ENCODE measurements around the gene GPHN. TPM values are rescaled to one million over a fixed set of nuclear protein-coding genes. Genes with fewer than 3 reads are reported as not detected.

The GPHN gene
- total RNA-seq, 6 donors from 2014 or later = 24.4 to 45.1 (median 31.5) TPM

- 94 to 95% methylated on average over 2 of the region's 2 CpGs for WGBS, 2 donors
- TF ChIP-seq POLR2A (IDR thresholded peaks at IDR 0.05) = no peak
- TF ChIP-seq POLR2AphosphoS5 (IDR thresholded peaks at IDR 0.05) = no peak
- TF ChIP-seq, protein P1, sequence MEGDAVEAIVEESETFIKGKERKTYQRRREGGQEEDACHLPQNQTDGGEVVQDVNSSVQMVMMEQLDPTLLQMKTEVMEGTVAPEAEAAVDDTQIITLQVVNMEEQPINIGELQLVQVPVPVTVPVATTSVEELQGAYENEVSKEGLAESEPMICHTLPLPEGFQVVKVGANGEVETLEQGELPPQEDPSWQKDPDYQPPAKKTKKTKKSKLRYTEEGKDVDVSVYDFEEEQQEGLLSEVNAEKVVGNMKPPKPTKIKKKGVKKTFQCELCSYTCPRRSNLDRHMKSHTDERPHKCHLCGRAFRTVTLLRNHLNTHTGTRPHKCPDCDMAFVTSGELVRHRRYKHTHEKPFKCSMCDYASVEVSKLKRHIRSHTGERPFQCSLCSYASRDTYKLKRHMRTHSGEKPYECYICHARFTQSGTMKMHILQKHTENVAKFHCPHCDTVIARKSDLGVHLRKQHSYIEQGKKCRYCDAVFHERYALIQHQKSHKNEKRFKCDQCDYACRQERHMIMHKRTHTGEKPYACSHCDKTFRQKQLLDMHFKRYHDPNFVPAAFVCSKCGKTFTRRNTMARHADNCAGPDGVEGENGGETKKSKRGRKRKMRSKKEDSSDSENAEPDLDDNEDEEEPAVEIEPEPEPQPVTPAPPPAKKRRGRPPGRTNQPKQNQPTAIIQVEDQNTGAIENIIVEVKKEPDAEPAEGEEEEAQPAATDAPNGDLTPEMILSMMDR (IDR thresholded peaks at IDR 0.05) = no peak
- TF ChIP-seq EP300 (IDR thresholded peaks at IDR 0.05) = no peak
These were observed 98.9 kb downstream of the GPHN start for GRCh38 chr14:66606826-66607225.

GRCh38 chr14:66610154-66610563, 102.2 kb downstream of the GPHN start:
- Histone ChIP-seq H3K27ac (no peak overlapping the region), H3K4me1 (no peaks in the 10 kb centered on the region), H3K9me3 (no peaks in the 10 kb centered on the region), H3K27me3 (no peaks in the 10 kb centered on the region), H3K36me3 (no peaks in the 10 kb centered on the region), H3K4me3 (no peak overlapping the region)
- DNase-seq = no peak
- ATAC-seq (ENCODE audit: low FRiP score in 2 of 2) = no peak
- WGBS, 2 donors = 79 to 82% methylated on average over 4 of the region's 4 CpGs
- TF ChIP-seq POLR2A (IDR thresholded peaks at IDR 0.05) (no peak), POLR2AphosphoS5 (IDR thresholded peaks at IDR 0.05) (no peak), EP300 (IDR thresholded peaks at IDR 0.05) (no peak)
- TF ChIP-seq, protein P1 (IDR thresholded peaks at IDR 0.05) = no peak

More at GRCh38 chr14:66606826-66607225, 98.9 kb downstream of the GPHN start:
- no peaks in the 10 kb centered on the region for H3K27me3 ChIP-seq
- no peaks in the 10 kb centered on the region for H3K36me3 ChIP-seq
- H3K4me1 ChIP-seq = peaks cover 0 to 4% (median 1%) of the 10 kb centered on the region in 4 donors
- H3K27ac ChIP-seq = no peak overlapping the region
- DNase-seq (no peak), ATAC-seq (ENCODE audit: low FRiP score in 2 of 2) (no peak)
- no peak overlapping the region for H3K4me3 ChIP-seq
- H3K9me3 ChIP-seq = no peaks in the 10 kb centered on the region

- DNase-seq (no peak), ATAC-seq (ENCODE audit: low FRiP score in 2 of 2) (no peak)
- Histone ChIP-seq H3K36me3 (no peaks in the 10 kb centered on the region), H3K4me3 (no peak overlapping the region), H3K4me1 (no peaks in the 10 kb centered on the region), H3K9me3 (peaks cover 0 to 17% (median 9%) of the 10 kb centered on the region in 4 donors), H3K27me3 (no peaks in the 10 kb centered on the region), H3K27ac (no peak overlapping the region)
- TF ChIP-seq, protein P1 (IDR thresholded peaks at IDR 0.05) = no peak
- TF ChIP-seq POLR2A (IDR thresholded peaks at IDR 0.05) = no peak
- no peak for TF ChIP-seq EP300 (IDR thresholded peaks at IDR 0.05)
- TF ChIP-seq POLR2AphosphoS5 (IDR thresholded peaks at IDR 0.05) = no peak
- 88 to 95% methylated on average over 2 of the region's 2 CpGs for WGBS, 2 donors
These were observed 105.4 kb downstream of the GPHN start for GRCh38 chr14:66613344-66613743.

GRCh38 chr14:66619952-66620351, 112.0 kb downstream of the GPHN start:
- H3K4me3 ChIP-seq = no peak overlapping the region
- DNase-seq = no peak
- no peaks in the 10 kb centered on the region for H3K36me3 ChIP-seq
- 100% methylated on average over 2 of the region's 2 CpGs for WGBS, 2 donors
- H3K9me3 ChIP-seq = peaks cover 0 to 20% (median 10%) of the 10 kb centered on the region in 4 donors
- H3K27me3 ChIP-seq = no peaks in the 10 kb centered on the region
- TF ChIP-seq, protein P1 (IDR thresholded peaks at IDR 0.05) = no peak
- TF ChIP-seq POLR2AphosphoS5 (IDR thresholded peaks at IDR 0.05) = no peak
- no peak for TF ChIP-seq POLR2A (IDR thresholded peaks at IDR 0.05)
- no peak for TF ChIP-seq EP300 (IDR thresholded peaks at IDR 0.05)
- no peak for ATAC-seq (ENCODE audit: low FRiP score in 2 of 2)
- H3K27ac ChIP-seq = no peak overlapping the region
- H3K4me1 ChIP-seq = peaks cover 0 to 5% (median 0%) of the 10 kb centered on the region in 4 donors

GRCh38 chr14:66623838-66624237, 115.9 kb downstream of the GPHN start:
- TF ChIP-seq POLR2AphosphoS5 (IDR thresholded peaks at IDR 0.05) = no peak
- TF ChIP-seq POLR2A (IDR thresholded peaks at IDR 0.05) = no peak
- TF ChIP-seq, protein P1 (IDR thresholded peaks at IDR 0.05) = no peak
- TF ChIP-seq EP300 (IDR thresholded peaks at IDR 0.05) = no peak
- DNase-seq = no peak
- H3K27ac ChIP-seq = no peak overlapping the region

More at GRCh38 chr14:66623838-66624237, 115.9 kb downstream of the GPHN start:
- WGBS, 2 donors = 71 to 80% methylated on average over 4 of the region's 4 CpGs
- Histone ChIP-seq H3K36me3 (no peaks in the 10 kb centered on the region), H3K4me3 (no peak overlapping the region), H3K4me1 (peaks cover 0 to 5% (median 0%) of the 10 kb centered on the region in 4 donors), H3K27me3 (no peaks in the 10 kb centered on the region), H3K9me3 (no peaks in the 10 kb centered on the region)
- ATAC-seq (ENCODE audit: low FRiP score in 2 of 2) = no peak

Measured in upper lobe of left lung (tissue), 6 donors.